GM12878 (cell line): ENCODE measurements around the gene C1orf141. TPM values are rescaled to one million over a fixed set of nuclear protein-coding genes. Genes with fewer than 3 reads are reported as not detected.

ENCODE experiments used
- ATAC-seq: fragments of 200-7000 bp; cut with Tn5 transposase; 3 replicates; pipeline ENCODE4 v1.9.1; 2020; ENCODE audit warnings: mild to moderate bottlenecking, moderate library complexity
- BruUV-seq: library from RNA; stranded (reverse); fragments of 400-500 nt; replicated peaks from 2 replicates; lab custom pipeline; 2021; lab: Mats Ljungman, UMichigan
- CTCF ChIA-PET: fragments of 300-600 bp; sonication (Branson Sonifier 250); formaldehyde crosslinking; extraction: SDS; loops from one replicate; lab custom pipeline; 2021; ENCODE audit warnings: inconsistent platforms; lab: Yijun Ruan, JAX
- POLR2A ChIA-PET: fragments of 350-600 bp; formaldehyde crosslinking; extraction: SDS; loops from one replicate; lab custom pipeline; 2021; ENCODE audit warnings: inconsistent platforms; lab: Charles Lee
- RAD21 ChIA-PET: fragments of 300-600 bp; sonication (Branson Sonifier 250); formaldehyde crosslinking; loops from one replicate; lab custom pipeline; 2023; ENCODE audit warnings: antibody characterized with exemption; ENCODE audit not compliant: unreplicated experiment; lab: Charles Lee
- SMC1A ChIA-PET: fragments of 300-600 bp; sonication (Branson Sonifier 250); formaldehyde crosslinking; loops from one replicate; lab custom pipeline; 2023; ENCODE audit not compliant: unreplicated experiment, uncharacterized antibody; lab: Charles Lee
- DNase-seq: peaks from one replicate; pipeline ENCODE4 v3.0.0-alpha.2; 2011; ENCODE audit warnings: low read depth, low spot score
- FAIRE-seq: peaks from 3 replicates; lab custom pipeline; 2011; peaks lifted over from hg19 to GRCh38; lab: Jason Lieb, UNC
- H2AFZ ChIP-seq: 2 replicates; pipeline ENCODE4 v1.6.0; 2011; ENCODE audit warnings: low read depth, low read length, control low read depth; ENCODE audit not compliant: control insufficient read depth
- H3K27ac ChIP-seq: 2 replicates; pipeline ENCODE4 v1.5.1; 2011; ENCODE audit warnings: control low read depth; ENCODE audit not compliant: control insufficient read depth, insufficient read depth
- H3K27me3 ChIP-seq, 2 experiments: replicated peaks in 1 of 2; 2 replicates each; pipeline versions ENCODE4 v1.6.0 to v1.6.1; 2011; ENCODE audit warnings: low read length in 1 of 2; ENCODE audit not compliant: control insufficient read depth in 2 of 2, insufficient read depth in 2 of 2
- H3K36me3 ChIP-seq, 2 experiments: 2 replicates each; pipeline ENCODE4 v1.5.1; 2011; ENCODE audit warnings: low read length in 1 of 2; ENCODE audit not compliant: control insufficient read depth in 2 of 2, insufficient read depth in 2 of 2
- H3K4me1 ChIP-seq: 2 replicates; pipeline ENCODE4 v1.6.1; 2011; ENCODE audit warnings: mild to moderate bottlenecking, low read length, moderate library complexity, mixed read lengths; ENCODE audit not compliant: control insufficient read depth, insufficient read depth
- H3K4me2 ChIP-seq: 2 replicates; pipeline ENCODE4 v1.6.0; 2011; ENCODE audit warnings: control low read depth; ENCODE audit not compliant: control insufficient read depth, insufficient read depth
- H3K4me3 ChIP-seq: fragments of 200-600 bp; sonication (generic); 2 replicates; pipeline ENCODE4 v1.5.1; 2016
- H3K79me2 ChIP-seq: 2 replicates; pipeline ENCODE4 v1.6.0; 2011; ENCODE audit warnings: low read length; ENCODE audit not compliant: control insufficient read depth, insufficient read depth
- H3K9ac ChIP-seq: 2 replicates; pipeline ENCODE4 v1.8.0; 2011; ENCODE audit warnings: low read length, control low read depth, mixed read lengths; ENCODE audit not compliant: control insufficient read depth, insufficient read depth
- H3K9me3 ChIP-seq: replicated peaks from 3 replicates; pipeline ENCODE4 v1.5.1; 2011; ENCODE audit warnings: mild to moderate bottlenecking, low read length; ENCODE audit not compliant: control insufficient read depth, insufficient read depth
- H4K20me1 ChIP-seq: 2 replicates; pipeline ENCODE4 v1.6.0; 2011; ENCODE audit not compliant: control insufficient read depth, insufficient read depth
- HDAC6 ChIP-seq: fragments of 200-600 bp; sonication (generic); IDR thresholded peaks from one replicate; pipeline ENCODE4 v1.8.0; 2017; ENCODE audit warnings: antibody characterized with exemption; ENCODE audit not compliant: unreplicated experiment
- IKZF1 ChIP-seq: fragments of 450-650 bp; conservative IDR thresholded peaks from 2 replicates; pipeline ENCODE4 v1.6.1; 2017; ENCODE audit warnings: antibody characterized with exemption, mild to moderate bottlenecking
- NFYB ChIP-seq: IDR thresholded peaks from 2 replicates; pipeline ENCODE4 v1.6.1; 2011; ENCODE audit warnings: low read depth, mild to moderate bottlenecking, low read length, improper control_type of control experiment, moderate library complexity; ENCODE audit not compliant: insufficient read depth
- RCOR1 ChIP-seq: conservative IDR thresholded peaks from 2 replicates; pipeline ENCODE4 v1.6.1; 2012; ENCODE audit warnings: low read depth, low read length, improper control_type of control experiment
- SMC3 ChIP-seq: IDR thresholded peaks from 2 replicates; pipeline ENCODE4 v1.6.1; 2011; ENCODE audit warnings: low read length, improper control_type of control experiment, borderline replicate concordance
- USF1 ChIP-seq: IDR thresholded peaks from 2 replicates; pipeline ENCODE4 v1.6.1; 2011; ENCODE audit warnings: borderline replicate concordance, low read depth, mild to moderate bottlenecking, moderate library complexity, mixed read lengths, low read length; ENCODE audit not compliant: insufficient read depth; ENCODE audit errors: extremely low read length
- ZNF384 ChIP-seq: IDR thresholded peaks from 2 replicates; pipeline ENCODE4 v1.6.1; 2012; ENCODE audit warnings: low read depth, mild to moderate bottlenecking, low read length, improper control_type of control experiment, borderline replicate concordance
- WGBS: methylation state at CpG from one replicate; pipeline ENCODE4 v1.1.6; 2016; ENCODE audit warnings: low lambda C conversion rate; ENCODE audit not compliant: insufficient replicate concordance, insufficient coverage; ENCODE audit errors: missing lambda C conversion rate; 5-methylcytosine and 5-hydroxymethylcytosine counted together
- in situ Hi-C: fragments of 300-500 bp; cut with MboI; formaldehyde crosslinking; loops from 9 replicates; pipeline ENCODE4 v1.14.3; 2018; ENCODE audit warnings: mixed read lengths
- intact Hi-C: fragments of 100-400 bp; cut with micrococcal nuclease; formaldehyde crosslinking; loops from one replicate; pipeline ENCODE4 v1.14.2; 2022; ENCODE audit not compliant: unreplicated experiment
- polyA plus RNA-seq, 11 experiments: library from polyadenylated mRNA; depleted of rRNA in 4 of 11; unstranded in 6 of 11; stranded (reverse) in 5 of 11; fragments of >200 nt; fragmentation: Nextera tagmentation in 4 of 11; fragmentation: Illumina TruSeq in 1 of 11; extraction: Ambion mirVana in 4 of 11; extraction: Trizol in 1 of 11; gene quantifications; 1 replicate in 1 of 11; 2 replicates in 10 of 11; pipeline versions ENCODE4 v1.2.1 to v1.2.3, GENCODE V29; 2011 to 2016; ENCODE audit warnings: inconsistent platforms in 2 of 11, missing spikeins in 2 of 11, low read depth in 1 of 11
- total RNA-seq, 4 experiments: library from RNA; depleted of rRNA in 3 of 4; stranded (reverse); fragments of >200 nt in 3 of 4; fragmentation: Illumina TruSeq in 1 of 4; extraction: Trizol in 1 of 4; gene quantifications; 2 replicates each; pipeline versions ENCODE4 v1.2.1 to v1.2.3, GENCODE V29; 2013 to 2021

The C1orf141 gene
- total and polyA plus RNA-seq, 10 of the 15 experiments (the other 5 are each of a cell fraction or from before 2014, with no cell fraction given): not detected

GRCh38 chr1:67059346-67059745, 75.4 kb downstream of the C1orf141 start:
- no peak for ATAC-seq
- no peaks in the 10 kb centered on the region for H3K36me3 ChIP-seq
- H2AFZ ChIP-seq: no peak overlapping the region
- H3K4me1 ChIP-seq: no peaks in the 10 kb centered on the region
- WGBS: 21% methylated on average over 1 of the region's 1 CpG
- TF ChIP-seq ZNF384 (no peak), SMC3 (no peak), RCOR1 (no peak), USF1 (no peak), IKZF1 (no peak), NFYB (no peak), HDAC6 (no peak)
- no peak overlapping the region for H3K9ac ChIP-seq
- ChIA-PET RAD21 (interaction anchor here (0.5 kb wide), 1 partner anchor 152 kb away, joined by 3 read pairs; no protein-coding TSS in a partner anchor), SMC1A (interaction anchor here (0.6 kb wide), 1 partner anchor 73 kb away, joined by 5 read pairs; no protein-coding TSS in a partner anchor), POLR2A (no interaction called here), CTCF (no interaction called here)
- H3K27ac ChIP-seq: no peak overlapping the region
- no peaks in the 10 kb centered on the region for H4K20me1 ChIP-seq
- no peak overlapping the region for H3K4me3 ChIP-seq
- intact Hi-C loops (no loop called here), in situ Hi-C loops (no loop called here)
- no peak for DNase-seq
- H3K27me3 ChIP-seq: no peaks in the 10 kb centered on the region; a peak in 1 of 4 replicates
- BruUV-seq: no TSS peak
- H3K9me3 ChIP-seq: no peaks in the 10 kb centered on the region
- H3K79me2 ChIP-seq: no peaks in the 10 kb centered on the region
- FAIRE-seq: no peak
- no peak overlapping the region for H3K4me2 ChIP-seq
